ENCODE data around the gene ZNF525. TPM values are rescaled to one million over a fixed set of nuclear protein-coding genes. Genes with fewer than 3 reads are reported as not detected.

The ZNF525 gene
- total and polyA plus RNA-seq, 9 of the 15 experiments (the other 6 are each of a cell fraction or from before 2014, with no cell fraction given), result 1.5 to 12.0 (median 6.7) TPM

- no peak for TF ChIP-seq SP2 (IDR thresholded peaks at IDR 0.05; ENCODE audit: extremely low read depth, low read depth, low read length, poor library complexity, severe bottlenecking)
- no peak for TF ChIP-seq RBM25 (IDR thresholded peaks at IDR 0.05; ENCODE audit: low read depth, low read length, severe bottlenecking)
- peak; percentile 74 for TF ChIP-seq NR2C1 (IDR thresholded peaks at IDR 0.05)
- 0 out of 2 replicates have a peak, but pooled peaks have one; percentile 51 for TF ChIP-seq NR2C1 (tag; IDR thresholded peaks at IDR 0.05)
- TF ChIP-seq CHCHD3 (CRISPR knock-in tag; IDR thresholded peaks at IDR 0.05), result no peak
- TF ChIP-seq NR1H2 (CRISPR knock-in tag; IDR thresholded peaks at IDR 0.05), result no peak
- no peak for TF ChIP-seq ZNF436 (CRISPR knock-in tag; IDR thresholded peaks at IDR 0.05)
- TF ChIP-seq E2F3 (CRISPR knock-in tag; IDR thresholded peaks at IDR 0.05), result no peak
- TF ChIP-seq E4F1 (CRISPR knock-in tag; IDR thresholded peaks at IDR 0.05; ENCODE audit: borderline replicate concordance), result no peak
- no peak for TF ChIP-seq XRCC4 (IDR thresholded peaks at IDR 0.05; ENCODE audit: extremely low read depth, insufficient read depth, insufficient read length)
- TF ChIP-seq TAF1 (IDR thresholded peaks at IDR 0.05; ENCODE audit: control insufficient read depth, extremely low read depth, insufficient read depth, low read length, severe bottlenecking), result peak; percentile 31
- no peak for TF ChIP-seq BHLHE40 (IDR thresholded peaks at IDR 0.05; ENCODE audit: low read length)
- no peak for TF ChIP-seq TAF7 (tag; IDR thresholded peaks at IDR 0.05)
- TF ChIP-seq CXXC5 (CRISPR knock-in tag; IDR thresholded peaks at IDR 0.05), result 0 out of 2 replicates have a peak, but pooled peaks have one; percentile 15
- TF ChIP-seq ZNF395 (CRISPR knock-in tag; IDR thresholded peaks at IDR 0.05), result no peak
- TF ChIP-seq THAP7 (CRISPR knock-in tag; IDR thresholded peaks at IDR 0.05), result no peak
- TF ChIP-seq ZNF561 (CRISPR knock-in tag; conservative IDR thresholded peaks at IDR 0.05), result no peak
- no peak for TF ChIP-seq PRPF4 (IDR thresholded peaks at IDR 0.05; ENCODE audit: insufficient read depth, low read depth, low read length, poor library complexity, severe bottlenecking)
- peak; percentile 54; the same call in 1 of the 2 replicates for TF ChIP-seq EP400 (IDR thresholded peaks at IDR 0.05)
- no peak for TF ChIP-seq ZNF449 (CRISPR knock-in tag; IDR thresholded peaks at IDR 0.05)
- TF ChIP-seq SMARCB1 (IDR thresholded peaks at IDR 0.05; ENCODE audit: insufficient read length, low read depth), result no peak
- TF ChIP-seq STAT5B (CRISPR knock-in tag; IDR thresholded peaks at IDR 0.05), result no peak
Observed at GRCh38 chr19:53365134-53365898, at the start of gene ZNF525 (continued).

Data from K562 (cell line).